T-helper 22 cell (primary cell): Measurements from ENCODE around the gene MEGF6.

Experiments
- DNase-seq: peaks from one replicate; pipeline ENCODE4 v3.0.0-alpha.2; 2020; ENCODE audit warnings: low read depth

The MEGF6 gene

DNA sequence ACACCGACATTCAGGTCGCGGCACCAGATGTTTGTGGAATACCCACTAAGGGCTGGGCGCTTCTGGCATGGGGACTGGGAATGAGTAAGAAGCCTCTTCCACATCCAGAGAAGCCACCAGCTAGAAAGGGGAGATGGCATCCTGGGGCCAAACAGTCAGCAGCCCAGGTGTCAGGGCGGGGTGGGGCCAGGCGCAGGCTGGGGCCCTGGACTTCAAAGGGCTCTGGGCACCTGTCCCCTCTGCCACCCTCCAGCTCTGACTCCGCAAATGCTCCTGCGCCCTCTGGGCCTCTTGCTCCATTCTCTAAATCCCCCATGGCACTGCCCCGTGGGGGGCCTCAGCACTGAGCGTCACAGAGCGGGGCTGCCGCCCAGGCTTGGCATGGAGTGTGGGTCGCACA lies 70.4 kb downstream of the MEGF6 start:
- DNase-seq, result no peak

DNA sequence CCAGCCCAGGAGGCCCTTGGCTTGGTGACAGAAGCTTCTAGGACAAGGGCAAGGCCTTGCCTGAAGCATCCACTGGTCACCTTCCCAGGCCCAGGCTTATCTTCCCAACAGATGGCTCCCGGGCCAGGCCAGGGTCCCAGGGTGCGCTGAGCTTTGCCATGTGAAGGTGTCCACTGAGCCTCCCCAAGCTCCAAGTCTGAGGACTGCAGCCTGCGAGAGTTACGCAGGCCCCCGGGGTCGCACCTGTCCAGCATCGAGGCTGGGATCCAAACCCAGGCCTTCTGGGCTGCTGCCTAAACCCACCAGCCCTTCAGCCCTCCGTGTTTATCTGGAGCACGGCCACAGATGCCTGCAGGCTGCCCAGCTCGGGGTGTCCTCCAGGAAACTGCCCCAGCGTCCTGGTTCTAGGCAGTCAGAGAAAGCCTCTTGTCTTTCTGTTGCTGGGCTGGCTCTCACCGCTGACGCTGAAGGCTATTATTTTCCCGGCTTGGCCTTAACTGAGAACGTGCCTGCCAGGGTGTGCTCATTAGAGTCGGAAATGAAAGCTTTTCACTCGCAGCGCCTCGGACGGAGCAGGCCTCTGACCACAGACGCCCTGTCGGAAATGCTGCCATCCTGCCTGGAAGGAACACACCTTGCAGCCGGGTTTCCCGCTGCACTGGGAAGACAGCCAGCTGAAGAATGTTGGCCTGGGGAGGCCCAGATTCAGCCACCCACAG lies 71.4 kb downstream of the MEGF6 start:
- no peak for DNase-seq

DNA sequence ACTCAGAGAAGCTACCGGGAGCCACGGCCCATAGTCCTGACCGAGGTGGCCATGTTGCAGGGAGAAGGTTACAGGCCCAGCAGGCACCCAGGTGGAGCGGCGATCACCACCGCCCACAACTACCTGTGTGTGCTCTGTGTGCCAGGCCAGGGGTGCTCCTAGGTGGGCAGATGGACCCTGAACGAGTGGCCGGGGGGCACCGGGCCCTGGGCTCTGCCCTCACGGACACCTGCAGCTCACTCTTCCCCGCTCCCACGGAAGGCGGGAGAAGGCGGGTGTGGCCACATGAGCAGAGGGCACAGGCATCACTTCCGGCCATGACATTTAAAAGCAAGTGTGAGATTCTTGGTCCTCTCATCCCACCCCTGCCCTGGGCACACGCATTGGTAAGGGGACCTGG lies 73.9 kb downstream of the MEGF6 start:
- no peak for DNase-seq

DNA sequence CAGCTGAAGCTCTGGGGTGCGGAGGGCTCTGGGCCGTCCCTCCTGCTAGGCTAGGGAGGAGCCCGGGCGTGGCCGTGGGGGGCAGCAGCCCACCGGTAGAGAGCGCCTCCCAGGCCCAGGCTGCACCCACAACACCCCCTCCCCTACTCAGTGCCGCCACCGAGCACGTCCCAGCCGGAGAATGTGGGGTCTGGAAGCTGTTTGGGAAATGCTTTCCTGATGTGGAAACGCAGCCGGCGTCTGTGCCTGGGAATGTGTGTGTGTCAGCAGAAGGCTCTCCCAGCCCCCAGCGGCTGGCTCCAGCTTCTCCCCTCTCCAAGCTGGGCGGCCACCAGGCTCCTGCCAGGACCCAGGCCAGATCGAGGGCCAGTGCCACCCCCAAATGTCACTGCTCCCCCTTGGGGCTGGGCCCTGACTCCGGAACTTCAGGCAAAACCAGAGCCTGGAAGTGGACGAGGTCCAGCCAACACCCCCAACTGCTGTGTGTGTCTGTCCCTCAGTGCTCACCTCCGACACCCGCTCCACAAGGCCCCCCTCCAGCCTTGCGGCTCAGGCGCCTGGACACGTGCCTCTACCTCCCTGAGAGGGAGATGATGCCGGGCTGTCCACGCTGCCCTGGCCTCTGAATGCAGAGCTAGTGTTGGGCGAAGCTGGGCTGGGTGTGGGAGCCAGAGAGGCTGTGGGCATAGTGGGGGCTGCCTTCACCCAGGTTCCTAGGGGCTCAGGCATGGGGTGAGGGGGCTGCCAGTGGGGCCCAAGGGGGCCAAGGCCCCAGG lies 74.7 kb downstream of the MEGF6 start:
- DNase-seq, result no peak

DNA sequence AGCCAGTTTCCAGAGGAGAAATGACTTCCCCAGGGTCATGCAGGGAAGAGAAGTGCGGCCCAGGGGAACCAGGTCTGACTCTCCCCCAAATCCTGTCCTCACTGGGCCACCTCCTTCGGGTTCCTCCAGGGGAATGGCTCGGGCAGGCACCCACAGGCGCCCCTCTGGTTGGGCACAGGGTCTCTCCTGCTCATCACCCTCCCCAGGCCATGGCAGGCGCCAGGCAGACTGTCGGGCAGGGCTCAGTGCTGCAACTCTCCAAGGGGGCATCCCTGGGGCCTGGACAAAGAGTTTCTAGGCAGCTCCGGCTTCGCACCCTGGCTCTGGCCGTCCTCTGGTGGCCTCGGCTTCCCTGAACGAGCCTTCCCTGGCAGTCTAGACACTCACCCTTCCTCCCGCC lies 75.6 kb downstream of the MEGF6 start:
- DNase-seq, result no peak

DNA sequence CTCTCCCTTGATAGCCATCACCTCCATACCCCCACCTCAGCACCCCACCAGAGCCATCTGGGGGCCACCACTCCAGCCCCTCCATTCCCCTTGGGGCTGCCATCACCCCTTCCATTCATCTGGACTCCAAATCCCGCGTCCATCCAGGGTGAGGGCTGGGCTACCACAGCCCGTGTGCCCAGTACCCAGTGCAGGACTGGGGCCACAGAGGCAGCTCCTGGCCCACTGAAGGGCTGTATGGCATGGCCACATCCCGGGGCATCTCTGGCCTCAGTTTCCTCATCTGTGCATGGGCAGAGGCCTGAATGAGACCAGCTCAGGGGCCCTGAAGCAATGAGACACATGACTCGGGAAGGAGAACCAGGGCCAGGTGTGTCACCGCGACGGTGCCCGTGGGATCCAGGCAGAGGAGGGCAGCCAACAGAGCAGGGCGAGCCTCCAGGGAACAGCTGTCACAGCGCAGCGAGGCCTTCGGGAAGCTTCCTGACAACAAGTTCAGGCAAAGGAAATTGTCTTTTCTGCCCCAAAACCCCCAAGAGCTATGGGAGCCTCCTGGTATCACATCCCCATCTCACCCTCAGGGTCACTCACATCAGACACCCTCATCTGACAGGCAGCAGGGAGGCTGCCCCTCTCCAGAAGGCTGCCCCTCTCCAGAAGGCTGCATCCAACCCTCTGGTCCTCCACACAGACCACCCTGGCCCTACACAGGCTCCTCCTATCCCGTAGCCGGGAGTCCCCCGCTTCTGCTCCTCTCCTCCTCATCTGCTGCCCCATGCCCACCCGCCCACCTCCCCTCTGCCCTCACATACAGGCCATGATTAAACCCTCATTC lies 76.3 kb downstream of the MEGF6 start:
- DNase-seq, result no peak

DNA sequence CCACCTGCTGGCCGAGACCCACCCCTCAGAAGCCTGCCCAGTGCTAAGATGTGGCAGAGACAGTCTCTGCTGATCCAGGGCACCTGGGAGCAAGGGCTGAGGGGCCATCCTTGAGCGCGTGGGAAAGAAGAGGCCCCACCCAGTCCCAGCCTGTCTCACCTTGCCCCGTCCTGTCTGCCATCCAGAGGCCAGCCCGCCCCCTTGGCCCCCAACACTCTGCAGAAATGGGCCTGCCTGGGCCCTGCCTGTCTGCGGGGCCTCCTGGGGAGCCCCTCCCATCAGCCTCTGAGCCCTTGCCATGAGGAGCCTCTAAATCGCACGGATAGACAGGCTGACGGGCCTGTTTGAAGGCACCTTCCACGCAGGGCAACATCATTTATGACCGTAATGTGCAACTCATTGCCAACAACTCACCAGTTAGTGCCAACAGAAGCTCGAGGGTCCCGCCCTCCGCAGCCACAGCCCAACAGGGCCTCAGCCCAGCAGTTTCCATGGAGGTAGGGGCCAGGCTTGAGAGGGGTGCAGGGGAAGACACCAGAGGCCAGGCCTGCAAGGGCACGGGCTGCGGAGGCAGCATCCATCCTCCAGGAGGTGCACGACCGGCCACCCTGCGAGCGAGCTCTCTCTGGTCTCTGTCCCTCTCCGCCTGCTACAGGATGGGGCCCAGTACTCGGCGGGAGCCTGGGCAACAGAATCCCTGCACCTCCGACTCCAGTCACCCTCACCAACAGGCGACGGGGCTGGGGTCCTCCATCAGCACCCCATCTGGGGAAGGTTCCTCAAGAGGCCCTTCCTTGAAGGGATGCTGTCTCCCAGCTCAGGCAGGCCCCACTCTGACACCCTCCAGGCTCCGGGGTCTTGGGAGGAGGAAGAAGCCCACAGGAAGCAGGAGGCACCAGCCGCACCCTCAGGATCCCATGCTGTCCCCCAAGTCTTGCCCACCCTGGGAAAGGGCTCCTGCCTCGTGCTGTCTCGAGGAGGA lies 78.0 kb downstream of the MEGF6 start:
- DNase-seq, result no peak

DNA sequence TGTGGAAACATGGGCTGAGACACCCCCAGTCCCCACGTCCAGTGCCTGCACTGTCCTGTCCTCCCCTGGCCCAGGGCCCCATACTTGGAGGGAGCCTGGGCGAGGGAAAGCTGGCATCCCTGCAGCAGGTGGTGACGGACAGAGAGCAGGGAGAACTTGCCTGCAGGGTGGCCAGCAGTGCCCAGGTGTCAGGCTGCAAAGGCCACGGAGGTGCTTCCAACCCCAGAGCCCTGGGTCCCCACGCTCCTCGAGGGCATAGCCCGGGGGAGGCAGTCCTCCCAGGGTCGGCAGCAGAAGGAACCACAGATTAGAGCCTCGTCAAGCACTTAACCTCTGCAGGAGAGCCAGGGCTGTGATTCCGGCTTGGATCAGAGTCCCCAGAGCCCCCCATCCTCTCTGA lies 79.4 kb downstream of the MEGF6 start:
- DNase-seq, result no peak

DNA sequence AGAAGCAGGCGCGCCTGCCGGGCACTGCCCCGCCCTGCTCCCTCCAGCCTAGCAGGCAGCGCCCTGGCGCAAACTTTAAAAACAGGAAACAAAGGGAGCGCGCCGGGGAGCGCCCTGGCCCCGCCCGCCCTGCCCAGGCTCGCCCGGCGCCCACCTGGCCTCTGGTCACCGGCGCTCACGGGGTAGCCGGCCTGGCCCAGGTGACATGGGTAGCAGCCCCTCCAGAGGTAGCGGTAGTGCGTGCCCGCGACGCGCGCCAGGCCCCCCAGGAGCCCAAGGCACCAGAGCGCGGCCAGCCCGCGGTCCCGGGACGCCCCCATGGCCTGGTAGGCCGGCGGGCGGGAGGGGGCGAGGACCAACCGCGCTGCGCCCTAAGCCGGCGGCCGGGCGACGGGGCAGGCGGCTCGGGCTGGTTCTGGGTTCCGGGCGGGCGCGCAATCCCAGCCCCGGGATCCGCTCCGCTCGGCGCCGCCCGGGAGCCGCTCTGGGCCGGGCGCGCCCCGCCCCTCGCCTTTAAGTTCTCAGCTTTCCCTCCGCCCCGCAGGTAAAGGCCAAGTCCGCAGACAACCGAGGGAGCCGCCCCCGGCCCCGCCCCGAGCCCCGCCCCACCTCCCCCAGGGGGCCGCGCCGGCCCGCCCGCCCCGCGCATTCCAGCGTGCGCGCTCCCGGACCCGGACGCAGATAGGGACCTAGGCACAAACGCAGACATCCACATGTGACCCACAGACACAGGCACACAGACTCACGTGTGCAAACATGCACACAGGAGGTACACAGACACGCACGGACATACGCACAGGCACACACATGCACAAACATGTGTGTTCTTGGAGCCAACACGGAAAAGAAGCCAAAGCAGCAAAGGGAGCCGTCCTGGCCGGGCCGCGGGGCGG lies 80.1 kb downstream of the MEGF6 start:
- DNase-seq, result peak; percentile 70

DNA sequence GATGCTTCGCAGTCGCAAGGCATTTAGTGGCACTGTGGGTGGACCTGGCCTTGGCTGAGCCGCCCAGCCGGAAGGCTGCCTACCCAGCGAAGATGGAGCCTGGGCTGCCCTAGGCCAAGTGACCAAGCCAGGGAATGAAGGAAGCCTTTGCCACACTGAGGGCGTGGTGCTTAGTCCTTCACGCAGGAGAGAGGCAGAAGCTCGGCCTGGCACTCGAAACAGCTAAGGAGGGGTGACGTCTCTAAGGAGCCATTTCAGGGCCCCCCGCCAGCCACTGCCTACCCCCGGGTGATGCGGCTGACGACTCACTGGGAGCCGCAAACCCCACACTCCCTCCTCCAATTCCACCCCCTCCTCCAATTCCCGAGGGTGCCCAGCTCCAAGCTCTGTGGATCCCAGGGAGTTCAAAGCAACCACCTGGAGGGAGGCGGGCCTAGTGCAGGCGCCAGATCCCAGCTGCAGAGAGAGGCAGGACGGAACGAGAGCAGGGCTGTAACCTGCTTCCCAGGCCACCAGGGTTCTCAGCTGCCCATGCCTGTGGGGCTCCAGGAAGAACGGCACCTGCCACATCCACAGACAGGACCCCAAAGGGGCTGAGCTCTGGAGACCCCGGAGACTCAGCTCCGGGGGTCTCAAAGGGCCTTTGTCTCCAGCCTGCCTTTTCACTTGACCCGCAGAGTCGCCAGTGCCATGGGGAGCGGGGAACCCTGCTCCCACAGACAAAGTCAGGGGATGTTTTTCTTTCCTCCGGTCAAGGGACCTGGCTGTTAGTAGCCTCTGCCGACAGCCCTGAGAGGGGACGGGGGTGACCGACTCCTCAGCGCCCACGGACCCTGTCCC lies 81.0 kb downstream of the MEGF6 start:
- DNase-seq, result no peak

DNA sequence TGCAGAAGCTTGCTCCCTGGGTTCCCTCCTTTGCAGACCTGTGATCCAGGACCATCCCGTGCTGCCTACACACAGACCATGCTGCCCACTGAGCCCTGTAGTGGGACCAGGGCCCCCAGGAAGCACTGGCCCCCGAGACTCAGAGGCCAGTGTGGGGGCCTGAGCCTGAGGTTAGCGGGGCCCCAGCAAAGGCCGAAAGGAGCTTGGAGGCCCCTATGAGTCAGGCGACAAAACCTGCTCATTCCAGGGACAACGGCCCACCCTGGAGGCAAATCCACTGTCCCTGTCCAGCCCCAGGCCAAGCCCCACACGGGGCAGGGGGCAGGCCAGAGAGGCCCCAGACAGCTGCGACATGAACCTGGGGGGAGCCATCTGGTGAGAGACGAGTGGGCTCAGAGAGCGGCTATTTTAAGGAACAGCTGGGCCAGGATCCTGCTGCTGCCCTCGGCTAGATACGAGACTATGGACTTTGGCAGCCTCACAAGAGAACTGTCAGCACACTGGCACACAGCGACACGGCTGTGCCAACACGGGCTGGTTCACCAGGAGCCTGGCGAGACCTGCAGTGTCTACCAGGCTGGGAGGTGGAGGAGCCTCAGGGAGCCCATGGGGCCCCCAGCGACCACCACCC lies 82.1 kb downstream of the MEGF6 start:
- DNase-seq, result no peak

DNA sequence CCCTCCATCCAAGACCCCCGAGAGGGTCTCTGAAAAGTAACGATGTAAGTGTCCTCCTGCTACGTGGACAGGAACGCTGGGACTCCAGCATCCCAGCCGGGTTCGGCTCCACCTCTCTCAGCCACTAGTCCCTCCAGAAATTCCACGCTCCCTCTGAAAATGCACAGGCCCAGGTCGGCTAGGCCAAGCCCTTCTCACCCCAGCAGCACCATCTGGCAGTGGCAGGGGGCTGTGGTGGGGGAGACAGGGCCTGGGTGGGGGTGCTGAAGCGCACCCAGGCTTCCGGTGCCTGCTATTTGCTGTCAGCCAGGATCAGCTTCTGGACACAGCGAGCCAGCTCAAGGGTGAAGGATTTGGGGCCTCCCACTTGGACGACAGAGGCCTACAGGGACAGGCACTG lies 83.5 kb downstream of the MEGF6 start:
- no peak for DNase-seq

DNA sequence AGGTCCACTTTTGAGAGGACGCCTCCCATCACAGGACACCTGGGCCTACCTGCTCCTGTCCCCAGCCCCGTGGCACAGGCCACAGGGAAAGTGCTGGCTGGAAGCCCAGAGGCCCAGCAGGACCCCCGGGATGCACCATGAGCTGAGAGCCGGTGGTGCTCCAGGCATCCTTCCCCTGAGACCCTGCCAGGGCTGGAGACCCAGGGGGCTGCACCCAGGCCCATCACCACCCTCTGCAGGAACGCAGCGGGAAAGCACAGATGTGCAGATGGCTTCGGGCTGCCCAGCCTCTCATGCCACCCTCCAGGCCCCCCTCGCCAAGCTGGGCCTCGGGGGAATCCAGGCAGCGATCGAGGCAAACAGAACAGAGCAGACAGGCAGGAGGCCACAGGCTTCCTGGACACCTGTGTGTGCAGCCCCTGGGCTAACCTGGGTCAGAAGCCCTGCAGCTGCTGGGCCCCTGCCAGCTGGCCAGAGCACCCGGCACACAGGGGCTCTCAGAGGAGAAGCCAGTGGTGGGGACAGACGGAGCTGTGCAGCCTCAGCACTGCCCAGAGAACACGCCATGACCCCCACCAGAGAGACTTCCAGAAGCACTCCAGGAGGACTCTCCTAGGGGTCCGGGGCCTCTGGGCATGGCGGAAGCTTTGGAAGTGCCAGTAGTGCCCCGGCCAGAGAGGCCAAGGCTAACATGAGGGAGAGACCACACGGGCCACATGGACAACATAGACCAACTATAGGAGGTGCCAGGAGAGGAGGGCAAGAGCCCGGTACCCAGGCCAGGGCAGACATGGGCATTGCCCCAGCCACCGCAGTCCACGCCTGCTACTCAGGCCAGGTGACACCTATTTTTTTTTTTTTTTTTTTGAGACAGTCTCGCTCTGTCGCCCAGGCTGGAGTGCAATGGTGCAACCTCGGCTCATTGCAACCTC lies 85.5 kb downstream of the MEGF6 start:
- DNase-seq, result no peak

DNA sequence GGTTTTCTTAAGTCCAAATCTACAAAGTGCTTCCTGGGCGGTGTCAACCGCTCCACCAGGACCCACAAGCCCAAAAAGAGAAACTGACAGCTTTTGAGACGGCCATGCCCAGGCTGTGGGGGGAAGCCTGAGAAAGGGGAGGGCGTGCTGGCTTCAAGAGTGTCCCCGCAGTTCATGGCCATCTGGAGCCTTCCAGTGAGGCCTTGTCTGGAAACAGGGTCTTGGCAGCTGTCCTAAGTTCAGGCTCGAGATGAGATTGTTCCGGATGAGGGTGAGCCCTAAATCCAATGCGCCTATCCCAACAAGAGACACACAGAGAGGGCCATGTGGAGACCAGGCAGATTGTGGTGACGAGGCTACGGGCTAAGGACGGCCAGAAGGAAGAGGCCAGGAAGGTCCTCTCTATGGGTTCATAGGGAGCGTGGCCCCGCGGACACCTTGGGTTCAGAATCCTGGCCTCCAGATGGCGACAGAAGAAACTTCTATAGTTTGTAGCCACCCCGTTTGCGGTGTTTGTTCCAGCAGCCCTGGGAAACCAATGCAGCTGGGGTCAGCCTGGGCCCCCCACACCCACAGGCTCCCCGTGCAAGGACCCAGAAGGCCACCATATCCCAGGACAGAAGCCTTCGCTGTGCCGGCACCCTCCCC lies 86.6 kb downstream of the MEGF6 start:
- no peak for DNase-seq

DNA sequence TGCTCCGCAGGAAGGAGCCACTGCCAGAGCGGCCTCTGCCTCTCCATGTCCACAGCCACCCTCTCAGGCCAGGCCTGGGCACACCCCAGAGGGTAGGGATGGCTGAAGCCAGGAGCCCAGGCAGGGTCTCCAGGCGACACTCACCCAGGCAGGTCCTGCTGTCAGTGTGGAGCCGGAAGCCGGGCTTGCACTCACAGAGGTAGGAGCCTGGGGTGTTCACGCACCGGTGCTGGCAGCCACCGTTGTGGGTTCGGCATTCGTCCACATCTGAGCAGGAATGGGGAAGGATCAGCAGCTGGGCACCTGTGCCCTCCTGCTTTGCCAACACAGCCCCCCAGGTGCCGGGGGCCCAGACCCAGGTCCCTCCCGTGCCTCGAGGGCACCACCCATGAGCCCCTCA lies 87.3 kb downstream of the MEGF6 start:
- DNase-seq, result no peak

DNA sequence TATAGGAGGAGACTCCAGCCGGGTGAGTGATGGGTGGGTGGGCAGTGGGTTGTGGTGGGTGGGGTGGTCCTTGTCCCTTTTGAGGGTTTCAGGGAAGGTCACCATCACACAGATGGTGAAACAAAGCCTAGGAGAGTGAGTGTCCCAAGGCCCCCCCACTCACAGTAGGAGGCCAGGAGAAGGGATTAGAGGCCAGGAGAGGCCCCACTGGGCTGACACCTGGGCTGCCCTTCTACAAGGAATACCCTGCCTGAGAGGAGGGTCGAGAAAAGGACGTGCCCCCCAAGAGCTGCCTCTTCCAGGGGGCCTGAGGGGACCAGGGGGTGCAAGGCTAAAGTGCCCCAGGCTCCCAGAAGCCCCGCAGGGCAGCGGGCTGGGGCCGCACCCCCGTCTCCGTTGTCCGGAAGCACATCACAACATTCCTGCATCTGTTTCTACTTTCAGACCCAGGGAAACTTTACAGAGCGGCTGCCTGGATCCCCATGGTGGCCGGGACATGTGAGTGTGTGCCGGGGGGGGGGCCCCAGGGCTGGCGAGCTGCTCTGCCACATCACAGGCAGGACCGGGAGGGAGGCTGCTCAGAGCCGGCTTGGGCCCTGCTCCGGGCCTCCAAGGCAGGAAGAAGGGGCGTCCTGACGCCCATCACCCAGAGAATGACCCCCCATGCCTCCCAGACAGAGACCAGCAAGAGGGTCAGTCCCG lies 88.6 kb downstream of the MEGF6 start:
- DNase-seq, result no peak

DNA sequence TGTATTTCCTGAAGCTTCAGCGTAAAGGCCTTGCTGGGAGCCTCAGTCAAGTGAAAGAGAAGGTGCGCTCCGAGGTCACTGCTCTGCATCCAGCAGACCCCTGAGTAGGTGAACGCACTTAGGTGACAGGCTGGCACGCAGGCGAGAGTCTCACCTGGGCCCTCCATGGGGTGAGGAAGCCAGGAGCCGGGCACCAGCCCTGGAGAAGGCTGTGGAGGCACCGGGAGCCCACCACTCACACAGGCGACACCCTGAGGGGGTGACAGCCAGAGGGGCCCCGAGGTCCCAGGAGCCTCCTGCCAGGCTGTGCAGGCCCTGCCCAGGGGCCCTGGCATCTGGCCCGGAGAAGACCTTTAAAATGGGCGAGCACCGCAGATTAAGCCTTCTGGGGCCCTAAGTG lies 89.2 kb downstream of the MEGF6 start:
- no peak for DNase-seq
